ENCODE data around the gene KLC3.

Gene KLC3

DNA sequence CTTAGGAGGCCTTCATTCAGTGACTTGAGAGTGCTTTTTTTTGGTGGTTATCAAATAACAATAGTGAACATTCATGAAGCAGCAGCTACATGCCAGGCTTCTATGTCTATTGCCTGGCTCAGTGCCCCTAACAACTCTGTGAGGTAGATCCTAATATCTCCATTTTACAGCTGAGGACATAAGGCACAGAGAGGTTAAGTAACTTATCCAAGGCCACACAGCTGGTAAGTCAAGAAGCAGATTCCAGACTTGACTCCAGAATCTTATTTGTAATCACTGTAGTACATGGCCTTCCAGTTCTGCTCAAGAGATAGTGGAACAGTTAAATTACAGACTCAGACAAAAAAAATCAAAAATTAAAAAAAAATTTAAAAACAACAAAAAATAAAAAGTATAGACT is 44.7 kb upstream of the KLC3 start:
- H4K8ac ChIP-seq (ENCODE audit: low read length) = no peak overlapping the region
- no peak overlapping the region for H3K14ac ChIP-seq (ENCODE audit: low read length in 2 of 2)
- no peak overlapping the region for H3K4ac ChIP-seq (ENCODE audit: low read depth in 1 of 2, low read length in 2 of 2)
- H3K4me1 ChIP-seq (ENCODE audit: control insufficient read depth, insufficient read depth, low read depth, low read length) = no peaks in the 10 kb centered on the region
- H3K27me3 ChIP-seq (ENCODE audit: control insufficient read depth in 1 of 2, insufficient read depth in 1 of 2, low read length in 2 of 2) = no peaks in the 10 kb centered on the region
- H2BK5ac ChIP-seq (ENCODE audit: low read depth, low read length, poor library complexity, severe bottlenecking) = no peak overlapping the region
- H2BK12ac ChIP-seq (ENCODE audit: low read length in 2 of 2) = no peak overlapping the region
- H2BK15ac ChIP-seq (ENCODE audit: low read depth, poor library complexity, severe bottlenecking) = no peak overlapping the region
- H3K36me3 ChIP-seq (ENCODE audit: control insufficient read depth in 1 of 2, insufficient read depth in 2 of 2, low read depth in 1 of 2, low read length in 2 of 2) = peaks cover 72 to 79% of the 10 kb centered on the region in 2 experiments
- H2AK5ac ChIP-seq (ENCODE audit: low read length, severe bottlenecking) = no peak overlapping the region
- H3K4me3 ChIP-seq (ENCODE audit: insufficient read depth in 1 of 2, low read depth in 1 of 2, low read length in 2 of 2) = no peak overlapping the region
- H3K79me1 ChIP-seq (replicated peaks; ENCODE audit: low read length, poor library complexity, severe bottlenecking) = no peaks in the 10 kb centered on the region
- H3K18ac ChIP-seq (ENCODE audit: low read depth in 1 of 2, low read length in 2 of 2) = no peak overlapping the region
- no peak overlapping the region for H3K27ac ChIP-seq (ENCODE audit: low read length, poor library complexity, severe bottlenecking)
- H3K9ac ChIP-seq (ENCODE audit: low read length) = no peak overlapping the region
- no peak overlapping the region for H3K4me2 ChIP-seq (ENCODE audit: low read length, poor library complexity, severe bottlenecking)
- H3K9me3 ChIP-seq (ENCODE audit: control insufficient read depth, low read length) = peaks cover 4% of the 10 kb centered on the region
- H2BK120ac ChIP-seq (ENCODE audit: low read depth, low read length) = no peak overlapping the region
- no peak for DNase-seq
- H3K23ac ChIP-seq (ENCODE audit: low read length in 2 of 2) = no peak overlapping the region
- no peak overlapping the region for H2AFZ ChIP-seq (ENCODE audit: low read depth, low read length)
- H4K91ac ChIP-seq (ENCODE audit: low read length) = no peak overlapping the region

DNA sequence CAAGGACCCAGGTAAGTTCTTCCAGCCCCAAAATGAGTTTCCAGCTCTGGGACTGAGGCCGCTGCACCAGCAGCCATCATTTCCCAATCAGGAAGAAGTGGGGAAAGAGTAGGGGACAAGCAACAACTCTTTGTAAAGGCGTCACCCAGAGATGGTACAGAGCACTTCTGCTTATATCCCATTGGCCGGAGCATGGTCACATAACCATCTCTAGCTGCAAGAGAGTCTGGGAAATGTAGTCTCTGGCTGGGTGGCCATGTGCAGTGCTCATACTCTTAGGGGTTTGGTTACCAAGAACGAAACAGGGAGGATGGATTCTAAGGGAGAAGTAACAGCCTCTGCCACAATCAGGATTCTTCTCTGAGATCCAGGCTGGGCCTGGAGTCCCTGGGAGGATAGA is 44.2 kb upstream of the KLC3 start:
- Histone ChIP-seq H3K23ac (ENCODE audit: low read length in 2 of 2) (no peak overlapping the region), H3K4me1 (ENCODE audit: control insufficient read depth, insufficient read depth, low read depth, low read length) (no peaks in the 10 kb centered on the region), H2AK5ac (ENCODE audit: low read length, severe bottlenecking) (no peak overlapping the region), H3K4me2 (ENCODE audit: low read length, poor library complexity, severe bottlenecking) (no peak overlapping the region), H3K4me3 (ENCODE audit: insufficient read depth in 1 of 2, low read depth in 1 of 2, low read length in 2 of 2) (no peak overlapping the region), H2BK15ac (ENCODE audit: low read depth, poor library complexity, severe bottlenecking) (no peak overlapping the region), H2AFZ (ENCODE audit: low read depth, low read length) (no peak overlapping the region), H2BK5ac (ENCODE audit: low read depth, low read length, poor library complexity, severe bottlenecking) (no peak overlapping the region), H4K91ac (ENCODE audit: low read length) (no peak overlapping the region), H3K79me1 (replicated peaks; ENCODE audit: low read length, poor library complexity, severe bottlenecking) (no peaks in the 10 kb centered on the region), H2BK120ac (ENCODE audit: low read depth, low read length) (no peak overlapping the region), H3K36me3 (ENCODE audit: control insufficient read depth in 1 of 2, insufficient read depth in 2 of 2, low read depth in 1 of 2, low read length in 2 of 2) (peaks cover 68 to 77% of the 10 kb centered on the region in 2 experiments), H3K18ac (ENCODE audit: low read depth in 1 of 2, low read length in 2 of 2) (no peak overlapping the region), H3K27me3 (ENCODE audit: control insufficient read depth in 1 of 2, insufficient read depth in 1 of 2, low read length in 2 of 2) (no peaks in the 10 kb centered on the region), H2BK12ac (ENCODE audit: low read length in 2 of 2) (no peak overlapping the region), H3K14ac (ENCODE audit: low read length in 2 of 2) (no peak overlapping the region), H4K8ac (ENCODE audit: low read length) (no peak overlapping the region), H3K9me3 (ENCODE audit: control insufficient read depth, low read length) (peaks cover 4% of the 10 kb centered on the region), H3K27ac (ENCODE audit: low read length, poor library complexity, severe bottlenecking) (no peak overlapping the region), H3K4ac (ENCODE audit: low read depth in 1 of 2, low read length in 2 of 2) (no peak overlapping the region), H3K9ac (ENCODE audit: low read length) (no peak overlapping the region)
- 90% methylated on average over 4 of the region's 4 CpGs for WGBS
- DNase-seq = no peak

DNA sequence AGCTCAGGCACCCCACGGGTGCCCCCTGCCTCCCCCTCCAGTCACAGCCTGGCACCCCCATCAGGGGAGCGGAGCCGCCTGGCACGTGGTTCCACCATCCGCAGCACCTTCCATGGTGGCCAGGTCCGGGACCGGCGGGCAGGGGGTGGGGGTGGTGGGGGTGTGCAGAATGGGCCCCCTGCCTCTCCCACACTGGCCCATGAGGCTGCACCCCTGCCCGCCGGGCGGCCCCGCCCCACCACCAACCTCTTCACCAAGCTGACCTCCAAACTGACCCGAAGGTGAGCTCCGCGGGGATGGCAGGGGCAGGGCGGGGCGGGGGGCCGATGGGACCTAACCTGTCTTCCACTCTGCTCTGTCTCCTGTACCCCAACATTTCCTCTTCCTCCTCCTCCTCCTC is 42.9 kb upstream of the KLC3 start:
- H3K27ac ChIP-seq (ENCODE audit: low read length, poor library complexity, severe bottlenecking) = no peak overlapping the region
- H3K27me3 ChIP-seq (ENCODE audit: control insufficient read depth in 1 of 2, insufficient read depth in 1 of 2, low read length in 2 of 2) = no peaks in the 10 kb centered on the region
- DNase-seq = no peak
- no peak overlapping the region for H3K14ac ChIP-seq (ENCODE audit: low read length in 2 of 2)
- H3K9me3 ChIP-seq (ENCODE audit: control insufficient read depth, low read length) = peaks cover 4% of the 10 kb centered on the region
- H3K18ac ChIP-seq (ENCODE audit: low read depth in 1 of 2, low read length in 2 of 2) = no peak overlapping the region
- no peak overlapping the region for H3K9ac ChIP-seq (ENCODE audit: low read length)
- H2BK12ac ChIP-seq (ENCODE audit: low read length in 2 of 2) = no peak overlapping the region
- WGBS = 94% methylated on average over 13 of the region's 18 CpGs
- no peak overlapping the region for H2BK120ac ChIP-seq (ENCODE audit: low read depth, low read length)
- H3K23ac ChIP-seq (ENCODE audit: low read length in 2 of 2) = no peak overlapping the region
- H2AK5ac ChIP-seq (ENCODE audit: low read length, severe bottlenecking) = no peak overlapping the region
- H2BK15ac ChIP-seq (ENCODE audit: low read depth, poor library complexity, severe bottlenecking) = no peak overlapping the region
- H3K4me2 ChIP-seq (ENCODE audit: low read length, poor library complexity, severe bottlenecking) = no peak overlapping the region
- no peak overlapping the region for H4K91ac ChIP-seq (ENCODE audit: low read length)
- no peaks in the 10 kb centered on the region for H3K4me1 ChIP-seq (ENCODE audit: control insufficient read depth, insufficient read depth, low read depth, low read length)
- H3K4ac ChIP-seq (ENCODE audit: low read depth in 1 of 2, low read length in 2 of 2) = no peak overlapping the region
- no peak overlapping the region for H2BK5ac ChIP-seq (ENCODE audit: low read depth, low read length, poor library complexity, severe bottlenecking)
- H3K79me1 ChIP-seq (replicated peaks; ENCODE audit: low read length, poor library complexity, severe bottlenecking) = no peaks in the 10 kb centered on the region
- no peak overlapping the region for H2AFZ ChIP-seq (ENCODE audit: low read depth, low read length)
- H3K4me3 ChIP-seq (ENCODE audit: insufficient read depth in 1 of 2, low read depth in 1 of 2, low read length in 2 of 2) = no peak overlapping the region
- H3K36me3 ChIP-seq (ENCODE audit: control insufficient read depth in 1 of 2, insufficient read depth in 2 of 2, low read depth in 1 of 2, low read length in 2 of 2) = peaks cover 67 to 76% of the 10 kb centered on the region in 2 experiments
- H4K8ac ChIP-seq (ENCODE audit: low read length) = no peak overlapping the region

DNA sequence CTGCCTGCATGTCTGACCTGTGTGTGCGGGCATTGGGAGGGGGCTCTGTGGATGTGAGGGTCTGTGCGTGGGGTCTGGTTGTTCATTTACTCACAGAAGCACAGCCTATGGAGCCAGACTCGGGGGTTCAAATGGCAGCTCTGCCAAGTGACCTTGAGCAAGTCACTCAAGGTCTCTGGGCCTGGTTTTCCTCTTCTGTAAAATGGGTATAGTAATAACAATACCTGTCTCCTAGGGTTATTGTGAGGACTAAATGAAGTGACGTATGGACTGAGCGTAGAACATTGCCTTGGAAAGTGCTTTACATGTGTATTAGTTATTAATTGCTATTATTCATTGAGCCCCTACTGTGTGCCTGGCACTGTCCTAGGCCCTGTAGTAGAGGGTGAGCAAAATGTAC is 42.3 kb upstream of the KLC3 start:
- Histone ChIP-seq H3K27me3 (ENCODE audit: control insufficient read depth in 1 of 2, insufficient read depth in 1 of 2, low read length in 2 of 2) (no peaks in the 10 kb centered on the region), H3K27ac (ENCODE audit: low read length, poor library complexity, severe bottlenecking) (no peak overlapping the region), H3K4me3 (ENCODE audit: insufficient read depth in 1 of 2, low read depth in 1 of 2, low read length in 2 of 2) (no peak overlapping the region), H3K9me3 (ENCODE audit: control insufficient read depth, low read length) (peaks cover 4% of the 10 kb centered on the region), H3K4me1 (ENCODE audit: control insufficient read depth, insufficient read depth, low read depth, low read length) (no peaks in the 10 kb centered on the region), H3K18ac (ENCODE audit: low read depth in 1 of 2, low read length in 2 of 2) (no peak overlapping the region), H2BK12ac (ENCODE audit: low read length in 2 of 2) (no peak overlapping the region), H3K79me1 (replicated peaks; ENCODE audit: low read length, poor library complexity, severe bottlenecking) (no peaks in the 10 kb centered on the region), H3K14ac (ENCODE audit: low read length in 2 of 2) (no peak overlapping the region), H4K91ac (ENCODE audit: low read length) (no peak overlapping the region), H3K23ac (ENCODE audit: low read length in 2 of 2) (no peak overlapping the region), H2BK120ac (ENCODE audit: low read depth, low read length) (no peak overlapping the region), H3K4me2 (ENCODE audit: low read length, poor library complexity, severe bottlenecking) (no peak overlapping the region), H2AFZ (ENCODE audit: low read depth, low read length) (no peak overlapping the region), H4K8ac (ENCODE audit: low read length) (no peak overlapping the region), H3K4ac (ENCODE audit: low read depth in 1 of 2, low read length in 2 of 2) (no peak overlapping the region), H2BK5ac (ENCODE audit: low read depth, low read length, poor library complexity, severe bottlenecking) (no peak overlapping the region), H3K9ac (ENCODE audit: low read length) (no peak overlapping the region), H2BK15ac (ENCODE audit: low read depth, poor library complexity, severe bottlenecking) (no peak overlapping the region), H3K36me3 (ENCODE audit: control insufficient read depth in 1 of 2, insufficient read depth in 2 of 2, low read depth in 1 of 2, low read length in 2 of 2) (peaks cover 73 to 75% of the 10 kb centered on the region in 2 experiments), H2AK5ac (ENCODE audit: low read length, severe bottlenecking) (no peak overlapping the region)
- DNase-seq = no peak
- WGBS = 98% methylated on average over 3 of the region's 5 CpGs
